ENCODE results near the gene BCL11A. TPM values are rescaled to one million over a fixed set of nuclear protein-coding genes. Genes with fewer than 3 reads are reported as not detected.
A peak's percentile ranks its signal among the peaks of the same experiment; 100 is the strongest.

BCL11A gene
- total RNA-seq, 3 donors from 2014 or later (not counting 1 experiment from before 2014, with no cell fraction given): 2.6 to 3.5 (median 3.0) TPM

GRCh38 chr2:60581433-60582282 is 28.2 kb upstream of the BCL11A start:
- ATAC-seq: peak; percentile 93 to 98 (median 98)
- TF ChIP-seq CTCF (IDR thresholded peaks at IDR 0.05): peak; percentile 90
- H3K27ac ChIP-seq (ENCODE audit: low read length): no peak overlapping the region
- H3K4me3 ChIP-seq (ENCODE audit: low read length): no peak overlapping the region
- peaks cover 9% of the 10 kb centered on the region for H3K27me3 ChIP-seq (ENCODE audit: control insufficient read depth, insufficient read depth, low read length)
- H3K27me3 Mint-ChIP-seq (ENCODE audit: low read depth in 2 of 2): peaks cover 34 to 36% of the 10 kb centered on the region in 2 donors
- H3K27ac Mint-ChIP-seq: no peak overlapping the region
- intact Hi-C loops (cut with micrococcal nuclease): loop anchor here (5.0 to 10.0 kb wide), 2 partner anchors 1277 to 1554 kb away; no protein-coding TSS in a partner anchor
- H3K9me3 ChIP-seq (ENCODE audit: control insufficient read depth, insufficient read depth, low read length): no peaks in the 10 kb centered on the region
- H3K4me1 ChIP-seq (ENCODE audit: control insufficient read depth, insufficient read depth, low read length): peaks cover 5% of the 10 kb centered on the region
- no peaks in the 10 kb centered on the region for H3K9me3 Mint-ChIP-seq
- H3K4me3 Mint-ChIP-seq: no peak overlapping the region
- H3K36me3 Mint-ChIP-seq: no peaks in the 10 kb centered on the region
- WGBS (ENCODE audit: insufficient coverage): 6% methylated on average over 59 of the region's 59 CpGs
- DNase-seq: peak; percentile 70 to 76
- peaks cover 0 to 4% of the 10 kb centered on the region in 2 donors for H3K4me1 Mint-ChIP-seq
- H3K36me3 ChIP-seq (ENCODE audit: control insufficient read depth, insufficient read depth, low read length): no peaks in the 10 kb centered on the region

- peaks cover 27 to 30% of the 10 kb centered on the region in 2 donors for H3K27me3 Mint-ChIP-seq (ENCODE audit: low read depth in 2 of 2)
Observed at GRCh38 chr2:60577682-60578283, 24.3 kb upstream of the BCL11A start.

GRCh38 chr2:60573251-60573650 is 19.8 kb upstream of the BCL11A start:
- DNase-seq (no peak), ATAC-seq (no peak)
- Mint-ChIP-seq H3K27me3 (ENCODE audit: low read depth in 2 of 2) (peaks cover 0 to 14% of the 10 kb centered on the region in 2 donors), H3K27ac (no peak overlapping the region), H3K36me3 (no peaks in the 10 kb centered on the region), H3K4me1 (peaks cover 5 to 6% of the 10 kb centered on the region in 2 donors), H3K4me3 (no peak overlapping the region), H3K9me3 (no peaks in the 10 kb centered on the region)
- Histone ChIP-seq H3K27ac (ENCODE audit: low read length) (no peak overlapping the region), H3K4me1 (ENCODE audit: control insufficient read depth, insufficient read depth, low read length) (peaks cover 10% of the 10 kb centered on the region), H3K9me3 (ENCODE audit: control insufficient read depth, insufficient read depth, low read length) (no peaks in the 10 kb centered on the region), H3K4me3 (ENCODE audit: low read length) (no peak overlapping the region), H3K36me3 (ENCODE audit: control insufficient read depth, insufficient read depth, low read length) (no peaks in the 10 kb centered on the region), H3K27me3 (ENCODE audit: control insufficient read depth, insufficient read depth, low read length) (peaks cover 23% of the 10 kb centered on the region)
- intact Hi-C loops (cut with micrococcal nuclease): no loop called here
- 94% methylated on average over 3 of the region's 3 CpGs for WGBS (ENCODE audit: insufficient coverage)
- no peak for TF ChIP-seq CTCF (IDR thresholded peaks at IDR 0.05)

More at GRCh38 chr2:60577682-60578283, 24.3 kb upstream of the BCL11A start:
- 92% methylated on average over 6 of the region's 6 CpGs for WGBS (ENCODE audit: insufficient coverage)
- intact Hi-C loops (cut with micrococcal nuclease): no loop called here
- H3K27me3 ChIP-seq (ENCODE audit: control insufficient read depth, insufficient read depth, low read length): peaks cover 7% of the 10 kb centered on the region
- no peak overlapping the region for H3K27ac Mint-ChIP-seq
- H3K9me3 Mint-ChIP-seq: no peaks in the 10 kb centered on the region
- no peak overlapping the region for H3K27ac ChIP-seq (ENCODE audit: low read length)
- ATAC-seq: no peak
- DNase-seq: no peak
- H3K4me3 ChIP-seq (ENCODE audit: low read length): no peak overlapping the region
- H3K4me1 ChIP-seq (ENCODE audit: control insufficient read depth, insufficient read depth, low read length): peaks cover 5% of the 10 kb centered on the region
- H3K4me1 Mint-ChIP-seq: peaks cover 0 to 4% of the 10 kb centered on the region in 2 donors
- H3K36me3 Mint-ChIP-seq: no peaks in the 10 kb centered on the region
- no peak overlapping the region for H3K4me3 Mint-ChIP-seq
- no peaks in the 10 kb centered on the region for H3K9me3 ChIP-seq (ENCODE audit: control insufficient read depth, insufficient read depth, low read length)
- TF ChIP-seq CTCF (IDR thresholded peaks at IDR 0.05): no peak
- no peaks in the 10 kb centered on the region for H3K36me3 ChIP-seq (ENCODE audit: control insufficient read depth, insufficient read depth, low read length)
